GM23248 (cell line): Measurements from ENCODE around the gene WRNIP1. TPM values are rescaled to one million over a fixed set of nuclear protein-coding genes. Genes with fewer than 3 reads are reported as not detected.

Experiments used
- DNase-seq: peaks from one replicate; pipeline ENCODE4 v3.0.0-alpha.2; 2015
- H2AFZ ChIP-seq: fragments of 200-600 bp; sonication (generic); 2 replicates; pipeline ENCODE4 v1.6.1; 2016; ENCODE audit warnings: antibody characterized with exemption
- H3F3A ChIP-seq: fragments of 200-600 bp; sonication (generic); 2 replicates; pipeline ENCODE4 v1.6.1; 2016; ENCODE audit warnings: mild to moderate bottlenecking, antibody characterized with exemption, mixed run types; ENCODE audit not compliant: insufficient read depth
- H3K27ac ChIP-seq: fragments of 200-600 bp; sonication (generic); 2 replicates; pipeline ENCODE4 v1.5.1; 2016; ENCODE audit warnings: mild to moderate bottlenecking
- H3K27me3 ChIP-seq: fragments of 200-600 bp; sonication (generic); replicated peaks from 2 replicates; pipeline ENCODE4 v1.6.1; 2016; ENCODE audit warnings: mild to moderate bottlenecking; ENCODE audit not compliant: insufficient read depth
- H3K36me3 ChIP-seq: fragments of 200-600 bp; sonication (generic); 2 replicates; pipeline ENCODE4 v1.6.1; 2016; ENCODE audit warnings: low read depth, mild to moderate bottlenecking
- H3K4me1 ChIP-seq: fragments of 200-600 bp; sonication (generic); 2 replicates; pipeline ENCODE4 v1.6.1; 2016; ENCODE audit warnings: mild to moderate bottlenecking; ENCODE audit not compliant: insufficient read depth
- H3K4me2 ChIP-seq: fragments of 200-600 bp; sonication (generic); one replicate; pipeline ENCODE4 v1.6.1; 2016; ENCODE audit warnings: mild to moderate bottlenecking; ENCODE audit not compliant: unreplicated experiment
- H3K4me3 ChIP-seq: fragments of 200-600 bp; sonication (generic); 2 replicates; pipeline ENCODE4 v1.5.1; 2016; ENCODE audit warnings: mild to moderate bottlenecking
- H3K79me2 ChIP-seq: fragments of 200-600 bp; sonication (generic); 2 replicates; pipeline ENCODE4 v1.6.1; 2016; ENCODE audit warnings: mild to moderate bottlenecking; ENCODE audit not compliant: insufficient read depth
- H3K9ac ChIP-seq: fragments of 200-600 bp; sonication (generic); 2 replicates; pipeline ENCODE4 v1.6.1; 2016; ENCODE audit warnings: mild to moderate bottlenecking
- H3K9me2 ChIP-seq: fragments of 200-600 bp; sonication (generic); 2 replicates; pipeline ENCODE4 v1.6.1; 2016; ENCODE audit warnings: mixed run types, mild to moderate bottlenecking, moderate library complexity; ENCODE audit not compliant: insufficient read depth
- H3K9me3 ChIP-seq: fragments of 200-600 bp; sonication (generic); one replicate; pipeline ENCODE4 v1.6.1; 2017; ENCODE audit warnings: low read depth
- H4K20me1 ChIP-seq: fragments of 200-600 bp; sonication (generic); 2 replicates; pipeline ENCODE4 v1.6.0; 2016; ENCODE audit not compliant: insufficient read depth
- EZH2 ChIP-seq: fragments of 200-600 bp; sonication (generic); IDR thresholded peaks from 2 replicates; pipeline ENCODE4 v1.6.1; 2018; ENCODE audit warnings: antibody characterized with exemption, mild to moderate bottlenecking; ENCODE audit not compliant: insufficient read depth, poor library complexity, severe bottlenecking
- EZH2phosphoT487 ChIP-seq: fragments of 200-600 bp; sonication (generic); IDR thresholded peaks from 2 replicates; pipeline ENCODE4 v1.6.1; 2018; ENCODE audit warnings: antibody characterized with exemption, moderate library complexity, mild to moderate bottlenecking, low read depth; ENCODE audit not compliant: insufficient read depth
- WGBS, 2 experiments: methylation state at CpG; one replicate each; pipeline ENCODE4 v1.1.6; 2015 to 2017; ENCODE audit warnings: low lambda C conversion rate in 2 of 2, low coverage in 1 of 2; ENCODE audit errors: missing lambda C conversion rate in 2 of 2; 5-methylcytosine and 5-hydroxymethylcytosine counted together
- in situ Hi-C: fragments of 300-500 bp; cut with MboI; formaldehyde crosslinking; loops from 2 replicates; pipeline ENCODE4 v1.15.0; 2020
- polyA plus RNA-seq: library from polyadenylated mRNA; unstranded; fragments of >200 nt; fragmentation: Nextera tagmentation; extraction: Ambion mirVana; gene quantifications from 2 replicates; pipeline ENCODE4 v1.2.1, GENCODE V29; 2016
- total RNA-seq: library from RNA; depleted of rRNA; stranded (reverse); fragments of >200 nt; shearing (Covaris generic); gene quantifications from 2 replicates; pipeline ENCODE4 v1.2.3, GENCODE V29; 2014

Gene WRNIP1
- total and polyA plus RNA-seq, 2 experiments from 2014 or later, result 17.0 to 63.1 TPM

DNA sequence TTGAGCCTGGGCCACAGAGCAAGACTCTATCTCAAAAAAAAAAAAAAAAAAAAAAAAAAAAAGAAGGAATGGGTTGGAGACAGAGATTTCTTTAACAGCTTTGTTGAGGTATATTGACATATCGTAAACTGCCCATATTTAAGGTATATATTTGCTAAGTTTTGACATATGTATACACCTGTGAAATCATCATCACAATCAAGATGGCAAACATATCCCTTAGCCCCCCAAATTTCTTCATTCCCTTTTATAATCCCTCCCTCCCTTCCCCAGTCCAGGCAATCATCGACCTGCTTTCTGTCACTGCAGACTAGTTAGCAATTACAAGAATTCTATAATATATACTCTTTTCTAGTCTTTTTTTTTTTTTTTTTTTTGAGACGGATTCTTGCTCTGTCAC lies 47.5 kb downstream of the WRNIP1 start:
- Histone ChIP-seq H3K9me3 (no peaks in the 10 kb centered on the region), H4K20me1 (no peaks in the 10 kb centered on the region), H3K9me2 (peaks cover 4% of the 10 kb centered on the region; the same call in 1 of the 2 replicates), H3K27ac (no peak overlapping the region), H3K27me3 (no peaks in the 10 kb centered on the region), H2AFZ (no peak overlapping the region), H3F3A (peaks cover 9% of the 10 kb centered on the region), H3K4me1 (peaks cover 2% of the 10 kb centered on the region), H3K36me3 (no peaks in the 10 kb centered on the region), H3K4me3 (no peak overlapping the region), H3K79me2 (no peaks in the 10 kb centered on the region), H3K4me2 (no peak overlapping the region), H3K9ac (no peak overlapping the region)
- WGBS, 2 experiments, result 78 to 95% methylated on average over 2 to 3 of the region's 3 CpGs
- TF ChIP-seq EZH2phosphoT487, result no peak
- TF ChIP-seq EZH2, result no peak
- no peak for DNase-seq
- in situ Hi-C loops, result no loop called here

DNA sequence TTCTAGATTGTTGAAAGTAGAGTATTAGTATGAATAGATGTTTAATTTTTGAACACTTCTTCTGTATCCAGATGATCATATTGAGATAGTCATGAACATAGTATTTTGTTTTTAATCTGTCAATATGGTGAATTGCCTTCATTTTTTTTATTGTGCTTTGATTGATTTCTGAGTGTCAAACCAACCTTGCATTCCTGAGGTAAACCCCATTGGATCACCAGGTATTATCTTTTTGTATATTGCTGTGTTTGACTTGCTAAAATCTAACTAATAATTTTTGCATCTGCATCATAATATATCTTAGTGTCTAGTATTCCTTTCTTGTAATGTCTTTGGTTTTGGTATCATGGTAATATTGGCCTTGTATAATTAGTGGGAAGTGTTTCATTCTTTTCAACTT lies 51.0 kb downstream of the WRNIP1 start:
- H3K27me3 ChIP-seq, result no peaks in the 10 kb centered on the region
- H3K4me1 ChIP-seq, result peaks cover 16% of the 10 kb centered on the region
- H3K4me3 ChIP-seq, result no peak overlapping the region
- TF ChIP-seq EZH2 (no peak), EZH2phosphoT487 (no peak)
- H4K20me1 ChIP-seq, result no peaks in the 10 kb centered on the region
- no peak overlapping the region for H2AFZ ChIP-seq
- peaks cover 17% of the 10 kb centered on the region for H3F3A ChIP-seq
- no peak overlapping the region for H3K9ac ChIP-seq
- H3K9me3 ChIP-seq, result no peaks in the 10 kb centered on the region
- no peak overlapping the region for H3K27ac ChIP-seq
- H3K36me3 ChIP-seq, result no peaks in the 10 kb centered on the region
- no peaks in the 10 kb centered on the region for H3K79me2 ChIP-seq
- H3K9me2 ChIP-seq, result peaks cover 4% of the 10 kb centered on the region; the same call in 1 of the 2 replicates
- in situ Hi-C loops, result no loop called here
- H3K4me2 ChIP-seq, result no peak overlapping the region
- peak; percentile 9 for DNase-seq

- Histone ChIP-seq H4K20me1 (no peaks in the 10 kb centered on the region), H3K4me3 (0 out of 2 replicates have a peak overlapping the region, but pooled peaks have one; percentile 16), H3K4me1 (peaks cover 16% of the 10 kb centered on the region), H3F3A (peaks cover 17% of the 10 kb centered on the region), H3K79me2 (no peaks in the 10 kb centered on the region), H3K27ac (peak overlapping the region; percentile 67), H2AFZ (peak overlapping the region; percentile 46), H3K9me3 (no peaks in the 10 kb centered on the region), H3K9me2 (peaks cover 4% of the 10 kb centered on the region; the same call in 1 of the 2 replicates), H3K36me3 (no peaks in the 10 kb centered on the region), H3K27me3 (no peaks in the 10 kb centered on the region), H3K9ac (peak overlapping the region; percentile 52), H3K4me2 (peak overlapping the region; percentile 16)
- peak; percentile 59 for DNase-seq
- in situ Hi-C loops, result no loop called here
- 59 to 68% methylated on average over 4 of the region's 4 CpGs for WGBS, 2 experiments
- TF ChIP-seq EZH2 (no peak), EZH2phosphoT487 (no peak)
These were observed 52.8 kb downstream of the WRNIP1 start for GRCh38 chr6:2817903-2818443.

DNA sequence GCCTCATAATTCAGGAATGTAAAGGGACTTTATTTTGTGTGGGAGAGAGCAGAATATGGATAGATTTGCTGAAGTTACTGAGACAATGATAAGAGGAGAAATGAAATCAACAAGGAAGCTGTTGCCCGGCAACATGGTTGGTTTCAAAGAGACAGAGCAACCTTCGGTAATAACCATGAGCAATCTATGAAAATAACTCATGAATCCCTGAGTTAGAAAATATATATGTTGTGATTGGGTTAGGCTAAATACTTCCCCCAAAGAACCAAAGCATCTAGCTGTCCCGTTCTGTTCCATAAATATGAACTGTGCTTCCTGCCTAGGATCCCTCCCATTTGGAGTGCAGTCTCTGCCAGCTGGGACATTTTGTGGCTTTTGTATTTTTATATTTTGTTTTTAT lies 53.4 kb downstream of the WRNIP1 start:
- peaks cover 17% of the 10 kb centered on the region for H3F3A ChIP-seq
- no peak for TF ChIP-seq EZH2phosphoT487
- no peak for TF ChIP-seq EZH2
- H3K4me3 ChIP-seq, result 0 out of 2 replicates have a peak overlapping the region, but pooled peaks have one; percentile 16
- no peaks in the 10 kb centered on the region for H3K27me3 ChIP-seq
- H4K20me1 ChIP-seq, result no peaks in the 10 kb centered on the region
- peak overlapping the region; percentile 16 for H3K4me2 ChIP-seq
- H3K79me2 ChIP-seq, result no peaks in the 10 kb centered on the region
- peaks cover 16% of the 10 kb centered on the region for H3K4me1 ChIP-seq
- peak overlapping the region; percentile 67 for H3K27ac ChIP-seq
- H3K36me3 ChIP-seq, result no peaks in the 10 kb centered on the region
- peak overlapping the region; percentile 52 for H3K9ac ChIP-seq
- in situ Hi-C loops, result no loop called here
- peak; percentile 69 for DNase-seq
- H3K9me2 ChIP-seq, result peaks cover 4% of the 10 kb centered on the region; the same call in 1 of the 2 replicates
- no peaks in the 10 kb centered on the region for H3K9me3 ChIP-seq
- H2AFZ ChIP-seq, result peak overlapping the region; percentile 46
- 24% methylated on average over 3 of the region's 3 CpGs for WGBS, 2 experiments

DNA sequence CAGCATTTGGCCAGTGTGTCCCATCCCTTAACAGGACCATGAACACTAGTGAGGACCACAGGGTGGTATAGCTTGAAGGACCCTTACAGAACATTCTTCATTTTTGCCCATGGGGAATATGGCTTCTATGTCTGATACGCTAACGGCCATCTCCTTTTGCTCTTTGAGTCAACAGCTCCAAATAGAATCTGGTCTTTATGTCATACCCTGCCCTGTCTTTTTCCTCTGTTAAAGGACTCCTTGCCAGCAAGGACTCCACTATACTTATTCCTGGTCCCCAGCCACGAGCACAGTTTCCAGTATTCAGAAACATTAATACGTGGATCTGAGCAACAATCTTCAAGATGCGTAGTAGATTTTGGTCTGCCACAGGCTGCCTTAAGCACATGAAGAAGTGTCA lies 53.9 kb downstream of the WRNIP1 start:
- peaks cover 4% of the 10 kb centered on the region; the same call in 1 of the 2 replicates for H3K9me2 ChIP-seq
- no peaks in the 10 kb centered on the region for H3K36me3 ChIP-seq
- peaks cover 17% of the 10 kb centered on the region for H3F3A ChIP-seq
- H4K20me1 ChIP-seq, result no peaks in the 10 kb centered on the region
- H2AFZ ChIP-seq, result peak overlapping the region; percentile 46; the same call in 1 of the 2 replicates
- 0 out of 2 replicates have a peak overlapping the region, but pooled peaks have one; percentile 52 for H3K9ac ChIP-seq
- H3K4me2 ChIP-seq, result peak overlapping the region; percentile 16
- DNase-seq, result no peak
- TF ChIP-seq EZH2phosphoT487, result no peak
- no peak for TF ChIP-seq EZH2
- H3K27ac ChIP-seq, result peak overlapping the region; percentile 67
- in situ Hi-C loops, result no loop called here
- no peak overlapping the region for H3K4me3 ChIP-seq
- H3K4me1 ChIP-seq, result peaks cover 16% of the 10 kb centered on the region
- no peaks in the 10 kb centered on the region for H3K9me3 ChIP-seq
- no peaks in the 10 kb centered on the region for H3K79me2 ChIP-seq
- no peaks in the 10 kb centered on the region for H3K27me3 ChIP-seq
- 84 to 86% methylated on average over 5 of the region's 5 CpGs for WGBS, 2 experiments
